ENCODE measurements around the gene RBCK1.
"Not testable (repeated sequence)": the region's sequence is repeated elsewhere in the genome, so short reads cannot be mapped to it uniquely, and the experiment has no call there.

The RBCK1 gene

GRCh38 chr20:434661-435419 lies 26.7 kb downstream of the RBCK1 start:
- DNase-seq (ENCODE audit: low read depth in 3 of 3, low spot score in 1 of 3), result no peak

GRCh38 chr20:435558-435957 lies 27.5 kb downstream of the RBCK1 start:
- no peak for DNase-seq (ENCODE audit: low read depth in 3 of 3, low spot score in 1 of 3)

DNA sequence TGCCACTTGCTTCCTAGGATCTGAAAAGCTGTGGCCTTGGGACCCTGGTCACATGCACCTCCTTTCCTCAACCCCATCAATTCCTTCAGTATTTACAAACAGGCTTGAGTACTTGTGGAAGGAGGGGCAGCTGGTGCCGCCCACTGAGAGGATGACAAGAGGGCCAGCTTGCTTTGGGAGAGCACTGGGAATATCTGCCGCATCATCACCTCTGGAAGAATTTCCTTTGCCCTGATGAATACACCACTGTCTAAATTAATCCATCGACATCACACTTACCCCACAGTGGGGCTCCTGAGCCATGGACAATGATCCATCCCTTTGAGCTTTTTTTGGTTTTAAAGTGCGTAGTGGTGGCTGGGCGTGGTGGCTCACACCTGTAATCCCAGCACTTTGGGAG lies 28.4 kb downstream of the RBCK1 start:
- no peak for DNase-seq (ENCODE audit: low read depth in 3 of 3, low spot score in 1 of 3)

DNA sequence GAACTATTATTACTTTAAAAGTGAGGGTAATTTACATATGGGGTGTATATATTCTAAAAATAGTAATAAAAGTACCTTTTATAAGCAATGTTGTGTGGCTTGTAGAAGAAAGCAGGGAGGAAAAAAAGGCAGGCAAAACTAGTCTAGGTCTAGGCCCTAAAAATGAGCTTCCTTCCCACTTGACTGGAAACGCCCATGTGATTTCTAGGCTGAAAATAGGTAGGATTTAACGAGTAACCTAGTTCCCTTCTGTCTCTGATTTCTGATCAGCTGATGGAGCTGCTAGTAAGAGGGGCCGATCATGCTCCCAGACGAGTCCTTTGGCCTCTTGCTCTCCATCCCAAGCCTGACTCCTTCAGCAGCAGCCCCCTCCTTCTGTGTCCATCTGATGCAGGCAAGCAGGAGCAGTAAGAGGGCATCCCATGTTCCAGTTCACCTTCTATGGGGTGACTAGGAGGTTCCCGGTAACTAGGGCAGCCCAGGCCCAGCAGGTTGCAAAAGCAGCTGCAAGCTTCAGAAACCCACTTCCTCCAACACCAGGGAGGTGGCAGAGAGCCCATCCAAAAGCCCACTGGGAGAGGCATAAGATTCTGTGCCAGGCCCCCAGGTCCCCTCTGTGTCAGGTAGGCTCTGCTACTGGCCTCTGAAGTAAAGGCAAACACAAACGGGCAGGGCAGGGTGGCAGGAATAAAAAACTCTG lies 29.8 kb downstream of the RBCK1 start:
- no peak for DNase-seq (ENCODE audit: low read depth in 3 of 3, low spot score in 1 of 3)

DNA sequence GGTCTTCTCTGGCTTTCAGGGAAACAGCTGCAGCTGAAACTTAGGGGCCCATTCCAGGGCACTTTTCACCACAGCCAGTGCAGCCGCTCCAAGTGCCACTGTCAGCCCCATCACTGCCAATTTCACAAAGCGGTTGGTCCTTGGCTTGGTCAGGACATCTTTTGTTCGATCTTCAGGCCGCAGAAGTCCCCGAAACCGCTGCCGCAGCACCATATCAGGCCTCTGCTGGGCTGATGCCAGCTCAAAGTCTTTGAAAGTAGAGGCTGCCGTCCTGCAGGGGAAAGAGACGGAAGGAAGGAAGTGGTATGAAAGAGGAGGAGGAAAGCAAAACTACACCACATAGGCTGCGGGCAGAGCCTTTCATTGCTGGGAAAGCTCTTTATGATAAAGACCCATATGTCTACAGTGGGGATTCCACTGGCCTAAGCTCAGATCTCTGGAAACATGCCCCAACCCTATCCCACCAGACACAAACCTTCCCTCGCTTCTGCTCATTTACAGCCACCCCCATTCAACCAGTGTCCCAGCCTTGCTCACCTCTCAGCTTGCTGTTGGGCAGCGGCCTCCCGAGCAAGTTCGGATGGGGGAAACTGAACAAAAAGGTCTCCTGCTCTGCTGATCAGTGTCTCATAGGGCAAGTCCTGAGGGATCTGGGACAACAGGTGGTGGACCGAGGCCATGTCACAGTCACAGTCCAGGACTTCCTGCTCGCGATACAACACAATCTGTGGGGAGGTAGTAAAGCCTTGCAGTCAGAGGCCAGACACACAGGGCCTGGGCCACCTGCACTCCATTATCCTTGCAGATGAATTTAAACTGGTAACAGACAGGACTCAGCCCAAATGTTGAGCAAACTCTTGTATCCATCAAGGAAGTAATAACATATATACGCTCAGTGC lies 30.7 kb downstream of the RBCK1 start:
- peak in 2 of 3 donors; percentile 24 to 33 for DNase-seq (ENCODE audit: low read depth in 3 of 3, low spot score in 1 of 3)

- DNase-seq (ENCODE audit: low read depth in 3 of 3, low spot score in 1 of 3), result no peak
Measured at GRCh38 chr20:440148-440547, 32.0 kb downstream of the RBCK1 start.

GRCh38 chr20:440636-441035 lies 32.5 kb downstream of the RBCK1 start:
- DNase-seq (ENCODE audit: low read depth in 3 of 3, low spot score in 1 of 3), result no peak

- no peak for DNase-seq (ENCODE audit: low read depth in 3 of 3, low spot score in 1 of 3)
Measured at GRCh38 chr20:443223-443775, 35.2 kb downstream of the RBCK1 start.

DNA sequence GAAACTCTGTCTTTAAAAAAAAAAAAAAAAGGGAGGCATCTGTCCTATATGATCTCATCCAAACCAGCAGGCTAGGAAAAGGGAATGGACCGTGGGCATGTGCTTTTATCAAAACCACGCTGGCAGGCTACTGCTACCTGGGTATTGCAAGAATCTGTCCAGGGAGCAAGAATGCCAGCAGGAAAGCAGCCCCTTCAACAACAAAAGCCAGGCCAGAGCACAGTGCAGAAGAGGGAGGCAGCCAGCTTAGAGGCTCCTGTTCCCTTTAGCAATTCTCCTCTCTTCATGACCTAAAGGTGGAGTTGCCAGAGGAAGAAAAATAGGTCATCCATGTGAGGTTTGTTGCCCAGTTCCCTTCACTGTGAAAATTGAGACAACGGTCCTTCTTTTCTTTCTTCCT lies 36.0 kb downstream of the RBCK1 start:
- DNase-seq (ENCODE audit: low read depth in 3 of 3, low spot score in 1 of 3), result no peak

DNA sequence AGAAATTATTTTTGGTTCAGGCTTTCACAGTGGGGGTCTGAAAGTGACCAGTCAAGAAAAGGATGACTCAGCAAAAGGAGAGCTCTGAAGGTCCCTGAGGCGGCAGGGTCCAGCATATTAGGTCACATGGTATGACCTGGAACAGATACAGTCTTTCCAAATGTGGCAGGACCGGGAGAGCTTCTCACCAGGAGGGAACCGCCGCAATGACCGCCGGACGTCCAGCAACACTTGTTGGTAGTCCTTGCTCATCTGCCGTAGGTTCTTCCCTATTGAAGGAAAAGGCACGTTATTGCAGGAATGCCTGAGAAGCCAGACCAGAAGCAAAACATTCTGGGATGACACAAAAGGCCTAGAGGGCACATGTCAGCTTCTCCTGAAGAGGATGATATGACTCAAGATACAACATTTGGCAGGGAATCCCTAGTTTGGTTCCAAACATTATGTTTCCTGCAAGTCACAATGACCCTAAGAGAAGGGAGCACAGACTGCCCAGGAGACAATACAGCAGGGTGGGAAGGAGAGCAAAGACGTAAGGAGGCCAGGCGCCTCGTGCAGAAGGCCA lies 36.8 kb downstream of the RBCK1 start:
- no peak for DNase-seq (ENCODE audit: low read depth in 3 of 3, low spot score in 1 of 3)

- DNase-seq (ENCODE audit: low read depth in 3 of 3, low spot score in 1 of 3), result no peak
Measured at GRCh38 chr20:445514-446336, 37.6 kb downstream of the RBCK1 start.

GRCh38 chr20:452021-452420 lies 43.9 kb downstream of the RBCK1 start:
- not testable (repeated sequence) for DNase-seq (ENCODE audit: low read depth in 3 of 3, low spot score in 1 of 3)

GRCh38 chr20:454951-455350 lies 46.9 kb downstream of the RBCK1 start:
- DNase-seq (ENCODE audit: low read depth in 3 of 3, low spot score in 1 of 3), result no peak

- DNase-seq (ENCODE audit: low read depth in 3 of 3, low spot score in 1 of 3), result no peak
Measured at GRCh38 chr20:458776-459175, 50.7 kb downstream of the RBCK1 start.

DNA sequence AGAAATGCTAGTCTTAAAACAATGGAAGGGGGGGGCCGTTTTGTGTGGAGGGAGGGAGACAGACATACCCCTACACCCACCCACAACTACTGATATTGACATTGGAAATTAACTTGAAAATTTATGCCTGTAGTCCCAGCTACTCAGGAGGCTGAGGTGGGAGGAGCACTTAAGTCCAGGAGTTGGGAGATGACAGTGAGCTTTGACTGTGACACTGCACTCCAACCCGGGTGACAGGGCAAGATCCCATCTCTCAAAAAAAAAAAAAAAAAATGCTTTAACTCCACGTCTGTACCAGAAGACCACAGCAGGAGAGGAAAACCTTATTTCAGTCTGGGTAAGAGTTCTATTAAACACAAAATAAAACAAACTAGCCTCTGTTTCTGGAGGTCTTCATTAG lies 52.1 kb downstream of the RBCK1 start:
- no peak for DNase-seq (ENCODE audit: low read depth in 3 of 3, low spot score in 1 of 3)

DNA sequence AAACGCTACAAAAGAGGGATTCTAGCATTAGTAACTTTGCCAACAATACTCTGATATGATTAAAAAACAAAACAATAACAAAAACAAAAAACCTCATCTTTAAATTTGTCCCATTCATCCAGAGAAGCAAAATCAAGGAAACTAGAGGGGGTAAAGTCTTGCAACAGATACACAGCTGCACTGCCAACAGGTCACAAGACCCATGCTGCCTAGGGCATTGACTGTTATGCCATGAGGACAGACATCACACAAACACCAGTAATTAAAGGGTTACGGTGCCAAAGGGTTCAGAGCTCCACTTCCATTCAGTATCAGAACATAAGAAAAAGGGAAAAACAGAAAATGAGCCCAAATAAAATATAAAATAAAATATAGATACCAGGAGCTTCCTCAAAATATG lies 52.6 kb downstream of the RBCK1 start:
- no peak for DNase-seq (ENCODE audit: low read depth in 3 of 3, low spot score in 1 of 3)

DNA sequence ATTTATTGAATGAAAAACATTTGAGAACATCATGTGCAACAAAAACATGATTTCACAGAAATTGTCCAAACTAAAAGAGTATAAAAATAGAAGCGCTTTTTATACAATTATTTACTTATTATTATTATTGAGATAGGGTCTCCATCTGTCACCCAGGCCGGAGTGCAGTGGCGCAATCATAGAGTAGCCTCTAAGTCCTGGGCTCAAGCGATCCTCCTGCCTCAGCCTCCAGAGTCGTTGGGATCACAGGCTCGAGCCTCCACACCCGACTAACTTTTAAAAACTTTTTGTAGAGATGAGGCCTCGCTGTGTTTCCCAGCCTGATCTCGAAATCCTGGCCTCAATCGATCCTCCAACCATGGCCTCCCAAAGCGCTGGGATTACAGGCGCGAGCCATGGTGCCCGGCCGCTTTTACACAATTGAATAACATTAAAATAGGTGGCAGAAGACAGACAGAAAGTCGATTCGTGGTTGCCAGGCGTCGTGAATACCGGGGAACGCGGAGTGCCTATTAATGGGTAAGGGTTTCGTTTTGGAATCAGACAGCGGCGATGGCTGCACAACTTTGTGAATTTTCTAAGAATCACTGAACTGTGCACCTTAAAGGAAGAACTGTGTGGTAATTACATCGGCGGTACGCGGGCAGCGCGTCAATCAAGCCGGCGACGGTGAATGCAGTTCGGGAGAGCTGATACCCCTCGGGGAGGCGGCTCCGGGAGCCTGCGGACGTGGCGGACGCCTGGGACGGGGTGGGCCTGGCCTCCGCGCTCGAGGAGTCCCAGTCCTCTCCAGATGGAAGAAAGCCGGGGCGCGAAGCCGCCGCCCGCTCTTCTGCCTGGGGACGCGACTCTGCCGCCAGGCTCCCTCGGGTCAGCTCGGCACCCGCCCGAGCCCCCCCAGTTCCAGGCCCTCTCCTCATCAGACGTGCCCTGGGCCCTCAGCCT lies 53.4 kb downstream of the RBCK1 start:
- DNase-seq (ENCODE audit: low read depth in 3 of 3, low spot score in 1 of 3), result peak in 1 of 3 donors; percentile 5

- DNase-seq (ENCODE audit: low read depth in 3 of 3, low spot score in 1 of 3), result peak; percentile 67 to 79 (median 76)
Measured at GRCh38 chr20:462199-462991, 54.3 kb downstream of the RBCK1 start, which contains the start of gene TBC1D20. Gene TBC1D20, minus strand, starts transcription at chr20:462533. Its CDS starts 128 bp downstream, at chr20:462405.
